SK-N-SH (cell line): Measurements from ENCODE around the gene NAA20. TPM values are rescaled to one million over a fixed set of nuclear protein-coding genes. Genes with fewer than 3 reads are reported as not detected.

Experiments
- CTCF ChIA-PET: fragments of 300-600, 350-600 bp; formaldehyde crosslinking; extraction: SDS; loops from one replicate; lab custom pipeline; 2021; lab: Yijun Ruan, JAX
- POLR2A ChIA-PET: fragments of 350-600 bp; sonication (Branson Sonifier 250); formaldehyde crosslinking; extraction: SDS; loops from one replicate; lab custom pipeline; 2020; ENCODE audit warnings: antibody characterized with exemption, inconsistent platforms; lab: Yijun Ruan, JAX
- DNase-seq: peaks from one replicate; pipeline ENCODE4 v3.0.0; 2012
- H2AFZ ChIP-seq: fragments of 200-600 bp; sonication (generic); 2 replicates; pipeline ENCODE4 v1.8.1; 2016; ENCODE audit warnings: antibody characterized with exemption, mild to moderate bottlenecking, low read depth
- H3F3A ChIP-seq: fragments of 200-600 bp; sonication (generic); replicated peaks from 2 replicates; pipeline ENCODE3; 2016; ENCODE audit warnings: antibody characterized with exemption, mild to moderate bottlenecking; ENCODE audit not compliant: insufficient read depth
- H3K27ac ChIP-seq, 2 experiments: fragments of 200-500 bp in 1 of 2; fragments of 200-600 bp in 1 of 2; sonication (Bioruptor generic) in 1 of 2; sonication (generic), shearing (Covaris generic) in 1 of 2; 2 replicates each; pipeline versions ENCODE4 v1.5.1 to v1.6.1; 2014 to 2016; ENCODE audit warnings: low read depth in 2 of 2, inconsistent platforms in 1 of 2, low read length in 1 of 2, mild to moderate bottlenecking in 1 of 2, mixed read lengths in 1 of 2
- H3K27me3 ChIP-seq: fragments of 200-600 bp; sonication (generic), shearing (Covaris generic); 2 replicates; pipeline ENCODE4 v1.6.1; 2016; ENCODE audit warnings: mixed run types; ENCODE audit not compliant: insufficient read depth
- H3K36me3 ChIP-seq, 2 experiments: fragments of 200-500 bp in 1 of 2; fragments of 200-600 bp in 1 of 2; sonication (Bioruptor generic) in 1 of 2; sonication (generic) in 1 of 2; replicated peaks in 1 of 2; 2 replicates each; pipeline versions ENCODE3 to v1.5.1; 2014 to 2016; ENCODE audit warnings: low read length in 1 of 2, mild to moderate bottlenecking in 1 of 2; ENCODE audit not compliant: insufficient read depth in 2 of 2, control insufficient read depth in 1 of 2
- H3K4me1 ChIP-seq, 2 experiments: fragments of 200-500 bp in 1 of 2; fragments of 200-600 bp in 1 of 2; sonication (Bioruptor generic) in 1 of 2; sonication (generic), shearing (Covaris generic) in 1 of 2; 2 replicates each; pipeline versions ENCODE4 v1.5.1 to v1.6.1; 2014 to 2016; ENCODE audit warnings: low read depth in 1 of 2, low read length in 1 of 2, mixed run types in 1 of 2; ENCODE audit not compliant: insufficient read depth in 2 of 2, control insufficient read depth in 1 of 2
- H3K4me2 ChIP-seq: fragments of 200-600 bp; sonication (generic), shearing (Covaris generic); 2 replicates; pipeline ENCODE4 v1.6.1; 2017; ENCODE audit warnings: mixed run types
- H3K4me3 ChIP-seq, 2 experiments: fragments of 200-500 bp in 1 of 2; fragments of 200-600 bp in 1 of 2; sonication (Bioruptor generic) in 1 of 2; sonication (generic), shearing (Covaris generic) in 1 of 2; 2 replicates each; pipeline versions ENCODE4 v1.5.1 to v1.8.1; 2014 to 2016; ENCODE audit warnings: low read depth in 2 of 2, inconsistent platforms in 1 of 2, low read length in 1 of 2, mild to moderate bottlenecking in 1 of 2, mixed read lengths in 1 of 2, moderate library complexity in 1 of 2
- H3K79me2 ChIP-seq: fragments of 200-600 bp; sonication (generic); 2 replicates; pipeline ENCODE4 v1.8.1; 2017; ENCODE audit warnings: mild to moderate bottlenecking; ENCODE audit not compliant: insufficient read depth
- H3K9ac ChIP-seq: fragments of 200-600 bp; sonication (generic); 2 replicates; pipeline ENCODE4 v1.6.1; 2017; ENCODE audit warnings: mixed run types
- H3K9me2 ChIP-seq: fragments of 200-600 bp; sonication (generic); 2 replicates; pipeline ENCODE4 v1.6.1; 2017; ENCODE audit warnings: mixed run types
- H3K9me3 ChIP-seq: fragments of 200-600 bp; sonication (generic); 2 replicates; pipeline ENCODE4 v1.6.1; 2017; ENCODE audit warnings: mixed run types, mild to moderate bottlenecking, moderate library complexity
- H4K20me1 ChIP-seq: fragments of 200-600 bp; sonication (generic); 2 replicates; pipeline ENCODE4 v1.6.1; 2017; ENCODE audit warnings: mild to moderate bottlenecking, mixed run types; ENCODE audit not compliant: insufficient read depth
- EP300 ChIP-seq, 2 experiments: IDR thresholded peaks; 2 replicates each; pipeline versions ENCODE4 v1.4.0 to v1.6.1; 2012; ENCODE audit warnings: borderline replicate concordance in 1 of 2, low read depth in 1 of 2, low read length in 1 of 2
- FOSL2 ChIP-seq: IDR thresholded peaks from 2 replicates; pipeline ENCODE4 v1.4.0; 2012; ENCODE audit warnings: low read depth, mild to moderate bottlenecking, moderate library complexity, borderline replicate concordance
- FOXJ3 ChIP-seq: sonication (generic); formaldehyde crosslinking; IDR thresholded peaks from 2 replicates; pipeline ENCODE4 v1.5.1; 2020; ENCODE audit warnings: mild to moderate bottlenecking, missing genetic modification reagents
- MEF2A ChIP-seq: IDR thresholded peaks from 2 replicates; pipeline ENCODE4 v1.4.0; 2012; ENCODE audit warnings: low read depth, borderline replicate concordance
- POLR2AphosphoS5 ChIP-seq: IDR thresholded peaks from 2 replicates; pipeline ENCODE4 v1.6.1; 2012; ENCODE audit warnings: low read depth, low read length
- RAD21 ChIP-seq: IDR thresholded peaks from 2 replicates; pipeline ENCODE4 v1.6.1; 2012; ENCODE audit warnings: mild to moderate bottlenecking, low read length
- RFX5 ChIP-seq: IDR thresholded peaks from 2 replicates; pipeline ENCODE4 v1.6.1; 2012; ENCODE audit warnings: mild to moderate bottlenecking, improper control_type of control experiment, low read length
- SMC3 ChIP-seq: IDR thresholded peaks from 2 replicates; pipeline ENCODE4 v1.6.1; 2012; ENCODE audit warnings: low read depth, low read length, improper control_type of control experiment
- TAF1 ChIP-seq: IDR thresholded peaks from 2 replicates; pipeline ENCODE4 v1.6.1; 2012; ENCODE audit warnings: low read depth, mild to moderate bottlenecking, low read length, moderate library complexity, borderline replicate concordance
- TCF12 ChIP-seq: IDR thresholded peaks from 2 replicates; pipeline ENCODE4 v1.4.0; 2012
- TEAD4 ChIP-seq: IDR thresholded peaks from 2 replicates; pipeline ENCODE4 v1.4.0; 2012; ENCODE audit warnings: mild to moderate bottlenecking, borderline replicate concordance; ENCODE audit not compliant: insufficient read depth
- YY1 ChIP-seq: IDR thresholded peaks from 2 replicates; pipeline ENCODE4 v1.4.0; 2012; ENCODE audit warnings: low read depth, mild to moderate bottlenecking
- WGBS: methylation state at CpG from one replicate; pipeline ENCODE4 v1.1.6; 2017; ENCODE audit warnings: low lambda C conversion rate; 5-methylcytosine and 5-hydroxymethylcytosine counted together
- polyA plus RNA-seq, 3 experiments: library from polyadenylated mRNA; depleted of rRNA; stranded (reverse); fragments of >200 nt; gene quantifications; 2 replicates each; pipeline ENCODE4 v1.2.3, GENCODE V29; 2012
- TF ChIP-seq, protein P1 (sequence below): IDR thresholded peaks from 2 replicates; pipeline ENCODE4 v1.4.0; 2012; ENCODE audit warnings: low read depth, borderline replicate concordance
- TF ChIP-seq, protein P2 (sequence below): fragments of 150-350 bp; IDR thresholded peaks from 2 replicates; pipeline ENCODE4 v1.6.1; 2016; ENCODE audit warnings: mild to moderate bottlenecking, low read depth, low read length
- TF ChIP-seq, protein P3 (sequence below): fragments of 200-600 bp; sonication (generic); IDR thresholded peaks from 2 replicates; pipeline ENCODE4 v1.6.1; 2017; ENCODE audit warnings: antibody characterized with exemption, mild to moderate bottlenecking, moderate library complexity
- TF ChIP-seq, protein P4 (sequence below): IDR thresholded peaks from 2 replicates; pipeline ENCODE4; 2012
- TF ChIP-seq, protein P5 (sequence below): IDR thresholded peaks from 2 replicates; pipeline ENCODE4 v1.4.0; 2012; ENCODE audit warnings: low read depth

NAA20 gene
- polyA plus RNA-seq, 1 of the 3 experiments (the other 2 are of a cell fraction) = 85.0 TPM

DNA sequence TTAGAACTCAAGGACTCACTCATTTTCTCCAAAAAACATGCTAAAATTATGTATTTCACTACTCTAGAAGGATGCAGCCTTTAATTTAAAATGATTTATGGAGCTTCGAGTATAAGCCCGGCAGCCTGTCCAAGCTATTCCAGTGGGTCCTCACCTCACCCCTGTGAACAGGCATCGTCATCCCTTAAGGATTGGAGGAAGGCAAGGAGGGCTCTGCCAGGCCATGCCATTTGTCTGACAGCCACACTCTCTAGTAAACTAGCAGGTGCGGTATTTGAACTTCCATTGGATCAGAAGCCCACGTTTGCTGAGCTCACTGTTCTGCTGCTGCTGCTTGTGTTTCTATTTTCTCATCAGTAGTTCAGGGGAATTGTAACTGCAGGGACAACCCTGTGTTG, 39.8 kb upstream of the NAA20 start:
- peak overlapping the region; percentile 61 for H3K4me2 ChIP-seq
- POLR2A ChIA-PET = no interaction called here
- peaks cover 0 to 4% of the 10 kb centered on the region in 2 experiments for H3K36me3 ChIP-seq
- peak overlapping the region; percentile 48; the same call in 1 of the 2 replicates for H3K9ac ChIP-seq
- no peaks in the 10 kb centered on the region for H3K9me3 ChIP-seq
- no peak overlapping the region for H2AFZ ChIP-seq
- TF ChIP-seq, protein P1, sequence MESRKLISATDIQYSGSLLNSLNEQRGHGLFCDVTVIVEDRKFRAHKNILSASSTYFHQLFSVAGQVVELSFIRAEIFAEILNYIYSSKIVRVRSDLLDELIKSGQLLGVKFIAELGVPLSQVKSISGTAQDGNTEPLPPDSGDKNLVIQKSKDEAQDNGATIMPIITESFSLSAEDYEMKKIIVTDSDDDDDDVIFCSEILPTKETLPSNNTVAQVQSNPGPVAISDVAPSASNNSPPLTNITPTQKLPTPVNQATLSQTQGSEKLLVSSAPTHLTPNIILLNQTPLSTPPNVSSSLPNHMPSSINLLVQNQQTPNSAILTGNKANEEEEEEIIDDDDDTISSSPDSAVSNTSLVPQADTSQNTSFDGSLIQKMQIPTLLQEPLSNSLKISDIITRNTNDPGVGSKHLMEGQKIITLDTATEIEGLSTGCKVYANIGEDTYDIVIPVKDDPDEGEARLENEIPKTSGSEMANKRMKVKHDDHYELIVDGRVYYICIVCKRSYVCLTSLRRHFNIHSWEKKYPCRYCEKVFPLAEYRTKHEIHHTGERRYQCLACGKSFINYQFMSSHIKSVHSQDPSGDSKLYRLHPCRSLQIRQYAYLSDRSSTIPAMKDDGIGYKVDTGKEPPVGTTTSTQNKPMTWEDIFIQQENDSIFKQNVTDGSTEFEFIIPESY = no peak
- TF ChIP-seq YY1 = no peak
- no peak for TF ChIP-seq MEF2A
- no peak for TF ChIP-seq RFX5
- TF ChIP-seq FOXJ3 (CRISPR knock-in tag) = no peak
- TF ChIP-seq, protein P2, sequence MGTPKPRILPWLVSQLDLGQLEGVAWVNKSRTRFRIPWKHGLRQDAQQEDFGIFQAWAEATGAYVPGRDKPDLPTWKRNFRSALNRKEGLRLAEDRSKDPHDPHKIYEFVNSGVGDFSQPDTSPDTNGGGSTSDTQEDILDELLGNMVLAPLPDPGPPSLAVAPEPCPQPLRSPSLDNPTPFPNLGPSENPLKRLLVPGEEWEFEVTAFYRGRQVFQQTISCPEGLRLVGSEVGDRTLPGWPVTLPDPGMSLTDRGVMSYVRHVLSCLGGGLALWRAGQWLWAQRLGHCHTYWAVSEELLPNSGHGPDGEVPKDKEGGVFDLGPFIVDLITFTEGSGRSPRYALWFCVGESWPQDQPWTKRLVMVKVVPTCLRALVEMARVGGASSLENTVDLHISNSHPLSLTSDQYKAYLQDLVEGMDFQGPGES = no peak
- TF ChIP-seq, protein P3, sequence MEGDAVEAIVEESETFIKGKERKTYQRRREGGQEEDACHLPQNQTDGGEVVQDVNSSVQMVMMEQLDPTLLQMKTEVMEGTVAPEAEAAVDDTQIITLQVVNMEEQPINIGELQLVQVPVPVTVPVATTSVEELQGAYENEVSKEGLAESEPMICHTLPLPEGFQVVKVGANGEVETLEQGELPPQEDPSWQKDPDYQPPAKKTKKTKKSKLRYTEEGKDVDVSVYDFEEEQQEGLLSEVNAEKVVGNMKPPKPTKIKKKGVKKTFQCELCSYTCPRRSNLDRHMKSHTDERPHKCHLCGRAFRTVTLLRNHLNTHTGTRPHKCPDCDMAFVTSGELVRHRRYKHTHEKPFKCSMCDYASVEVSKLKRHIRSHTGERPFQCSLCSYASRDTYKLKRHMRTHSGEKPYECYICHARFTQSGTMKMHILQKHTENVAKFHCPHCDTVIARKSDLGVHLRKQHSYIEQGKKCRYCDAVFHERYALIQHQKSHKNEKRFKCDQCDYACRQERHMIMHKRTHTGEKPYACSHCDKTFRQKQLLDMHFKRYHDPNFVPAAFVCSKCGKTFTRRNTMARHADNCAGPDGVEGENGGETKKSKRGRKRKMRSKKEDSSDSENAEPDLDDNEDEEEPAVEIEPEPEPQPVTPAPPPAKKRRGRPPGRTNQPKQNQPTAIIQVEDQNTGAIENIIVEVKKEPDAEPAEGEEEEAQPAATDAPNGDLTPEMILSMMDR = no peak
- TF ChIP-seq POLR2AphosphoS5 = no peak
- TF ChIP-seq, protein P4, sequence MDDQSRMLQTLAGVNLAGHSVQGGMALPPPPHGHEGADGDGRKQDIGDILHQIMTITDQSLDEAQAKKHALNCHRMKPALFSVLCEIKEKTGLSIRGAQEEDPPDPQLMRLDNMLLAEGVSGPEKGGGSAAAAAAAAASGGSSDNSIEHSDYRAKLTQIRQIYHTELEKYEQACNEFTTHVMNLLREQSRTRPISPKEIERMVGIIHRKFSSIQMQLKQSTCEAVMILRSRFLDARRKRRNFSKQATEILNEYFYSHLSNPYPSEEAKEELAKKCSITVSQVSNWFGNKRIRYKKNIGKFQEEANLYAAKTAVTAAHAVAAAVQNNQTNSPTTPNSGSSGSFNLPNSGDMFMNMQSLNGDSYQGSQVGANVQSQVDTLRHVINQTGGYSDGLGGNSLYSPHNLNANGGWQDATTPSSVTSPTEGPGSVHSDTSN = no peak
- TF ChIP-seq RAD21 = no peak
- TF ChIP-seq, protein P5, sequence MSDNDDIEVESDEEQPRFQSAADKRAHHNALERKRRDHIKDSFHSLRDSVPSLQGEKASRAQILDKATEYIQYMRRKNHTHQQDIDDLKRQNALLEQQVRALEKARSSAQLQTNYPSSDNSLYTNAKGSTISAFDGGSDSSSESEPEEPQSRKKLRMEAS = no peak
- TF ChIP-seq TAF1 = no peak
- TF ChIP-seq EP300 (IDR thresholded peaks at IDR 0.05; ENCODE audit: borderline replicate concordance in 1 of 2, low read depth in 1 of 2, low read length in 1 of 2) = no peak
- no peak for TF ChIP-seq FOSL2
- TF ChIP-seq TEAD4 = no peak
- TF ChIP-seq TCF12 = no peak
- no peak for TF ChIP-seq SMC3
- no peak overlapping the region; a peak in 1 of 4 replicates for H3K4me3 ChIP-seq
- no peaks in the 10 kb centered on the region for H4K20me1 ChIP-seq
- CTCF ChIA-PET = interaction anchor here (0.6 to 1.4 kb wide), 5 partner anchors 10 to 260 kb away, joined by 3 to 4 read pairs (median 3); no protein-coding TSS in a partner anchor
- peaks cover 33% of the 10 kb centered on the region for H3K79me2 ChIP-seq
- no peaks in the 10 kb centered on the region for H3K9me2 ChIP-seq
- no peak for DNase-seq
- peaks cover 21 to 40% of the 10 kb centered on the region in 2 experiments; a peak in 3 of 4 replicates for H3K4me1 ChIP-seq
- peak overlapping the region; percentile 82 to 84 for H3K27ac ChIP-seq
- H3F3A ChIP-seq = peaks cover 22% of the 10 kb centered on the region
- WGBS = 76% methylated on average over 5 of the region's 5 CpGs
- no peaks in the 10 kb centered on the region for H3K27me3 ChIP-seq
